ENCODE measurements around the gene CAPN14.
"Not testable (repeated sequence)": the region's sequence is repeated elsewhere in the genome, so short reads cannot be mapped to it uniquely, and the experiment has no call there.

Gene CAPN14

GRCh38 chr2:31192851-31193392 is 24.4 kb downstream of the CAPN14 start:
- DNase-seq: no peak

GRCh38 chr2:31192396-31192795 is 24.9 kb downstream of the CAPN14 start:
- no peak for DNase-seq

DNA sequence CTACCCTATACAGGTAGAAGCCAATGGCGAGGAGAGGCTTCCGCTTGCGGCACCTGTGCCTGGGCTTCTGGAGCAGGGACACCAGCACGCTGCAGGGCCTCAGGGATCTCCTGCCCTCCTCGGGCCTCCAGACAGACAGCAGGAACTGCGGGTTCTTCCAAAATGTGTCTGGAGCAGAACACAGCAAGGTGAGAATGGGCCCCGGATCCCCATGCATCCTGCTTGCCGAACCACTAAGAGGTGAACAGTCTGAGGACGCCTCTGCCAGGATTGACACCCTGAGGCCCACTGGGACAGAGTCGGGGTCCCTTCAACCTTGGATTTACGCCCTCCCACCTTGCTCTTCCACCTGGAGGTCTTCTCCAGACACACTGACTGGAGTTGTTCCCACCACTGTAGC is 25.4 kb downstream of the CAPN14 start:
- no peak for DNase-seq

GRCh38 chr2:31190188-31190587 is 27.1 kb downstream of the CAPN14 start:
- no peak for DNase-seq

DNA sequence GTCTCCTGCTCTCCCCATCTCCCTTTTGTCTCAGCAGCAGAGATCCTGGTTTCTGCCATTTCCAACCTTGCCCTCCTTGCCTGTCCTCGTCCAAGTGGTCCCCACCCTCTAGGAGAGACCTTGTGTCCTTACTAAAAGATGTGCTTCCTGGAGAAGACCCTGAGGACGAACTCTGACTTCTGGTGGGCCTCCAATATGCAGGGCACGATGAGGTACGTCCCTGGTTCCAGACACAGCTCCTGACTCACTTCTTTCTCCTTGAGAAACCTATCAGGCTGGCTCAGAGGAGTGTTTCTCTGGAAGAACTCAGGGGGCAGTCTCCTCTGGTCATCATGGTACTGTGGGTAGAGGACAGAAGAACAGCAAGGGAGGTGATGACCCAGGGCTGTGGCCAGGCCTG is 28.2 kb downstream of the CAPN14 start:
- DNase-seq: no peak

DNA sequence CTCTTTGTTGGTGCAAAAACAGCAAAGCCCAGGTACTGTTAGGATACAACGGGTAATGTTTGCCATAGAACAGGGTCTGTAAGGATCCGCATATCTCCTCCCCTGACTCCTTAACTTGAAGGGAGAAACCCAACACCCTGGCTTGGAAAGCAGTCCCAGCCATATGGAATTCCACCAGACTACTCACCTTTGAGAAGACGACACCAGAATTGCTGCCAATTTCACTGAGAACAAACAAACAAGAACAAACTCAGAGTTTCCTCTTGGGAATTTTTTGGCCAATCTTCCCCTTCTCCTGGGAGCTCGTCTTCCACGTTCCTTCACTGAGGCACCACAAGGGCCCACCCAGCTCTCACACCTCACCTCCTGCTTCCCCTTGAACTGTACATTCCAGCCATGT is 29.2 kb downstream of the CAPN14 start:
- no peak for DNase-seq

- no peak for DNase-seq
These were observed 30.1 kb downstream of the CAPN14 start for GRCh38 chr2:31187166-31187565.

DNA sequence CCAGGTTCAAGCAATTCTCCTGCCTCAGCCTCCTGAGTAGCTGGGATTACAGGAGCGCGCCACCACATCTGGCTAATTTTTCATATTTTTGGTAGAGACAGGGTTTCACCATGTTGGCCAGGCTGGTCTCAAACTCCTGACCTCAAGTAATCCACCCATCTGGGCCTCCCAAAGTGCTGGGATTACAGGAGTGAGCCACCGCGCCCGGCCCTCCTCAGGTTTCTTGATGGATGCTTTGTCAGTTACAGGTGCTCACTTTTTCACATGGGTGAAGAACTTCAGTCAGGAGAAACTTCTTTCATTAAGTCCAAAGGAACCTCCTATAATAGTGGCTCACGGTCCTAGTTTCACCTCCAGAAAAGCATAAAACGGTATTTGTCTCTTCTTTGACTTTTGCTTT is 33.3 kb downstream of the CAPN14 start:
- not testable (repeated sequence) for DNase-seq

- DNase-seq: no peak
These were observed 40.6 kb downstream of the CAPN14 start for GRCh38 chr2:31176742-31177141.

DNA sequence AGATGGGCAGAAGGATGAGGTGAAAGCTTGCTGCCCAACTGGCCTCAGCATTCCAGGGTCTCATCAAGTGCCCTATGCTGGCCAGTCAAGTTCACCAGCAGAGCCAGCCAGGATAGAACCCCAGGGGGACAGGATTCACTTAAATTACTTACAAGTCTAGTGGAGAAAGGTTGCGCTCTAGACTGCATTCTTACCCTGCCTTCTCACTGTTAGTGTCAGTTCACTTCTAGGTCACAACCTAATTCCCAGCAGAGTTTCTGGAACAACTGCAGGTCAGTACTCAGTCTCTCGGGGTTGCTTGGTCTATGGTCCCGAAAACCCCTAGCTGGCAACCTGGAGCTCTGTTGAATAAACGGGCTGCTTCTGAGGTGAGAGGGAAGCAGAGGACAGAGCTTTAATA is 46.2 kb downstream of the CAPN14 start:
- no peak for DNase-seq

GRCh38 chr2:31170071-31170698 is 47.1 kb downstream of the CAPN14 start:
- no peak for DNase-seq

- DNase-seq: no peak
These were observed 49.0 kb downstream of the CAPN14 start for GRCh38 chr2:31168291-31168690.

DNA sequence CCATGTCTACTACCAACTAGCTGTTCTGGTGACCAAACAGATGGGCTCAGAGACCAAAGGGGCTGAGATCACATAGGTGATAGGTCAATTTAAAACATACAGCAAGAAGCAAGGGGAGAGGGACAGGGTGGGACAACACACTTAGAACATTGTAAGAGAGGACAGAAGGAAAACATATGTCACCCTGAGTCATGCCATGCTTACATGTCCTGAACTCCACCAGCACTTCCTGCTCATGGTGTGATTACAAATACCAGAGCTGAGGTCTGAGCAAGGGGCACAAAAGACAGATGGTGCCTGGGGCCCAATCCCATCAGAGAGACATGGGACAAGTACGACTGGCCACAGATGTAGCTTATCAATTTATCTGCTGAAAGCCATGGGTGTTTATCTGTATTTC is 50.4 kb downstream of the CAPN14 start:
- DNase-seq: no peak

- DNase-seq: no peak
These were observed 54.2 kb downstream of the CAPN14 start for GRCh38 chr2:31163011-31163539.

- no peak for DNase-seq
These were observed 55.7 kb downstream of the CAPN14 start for GRCh38 chr2:31161637-31162036.

- no peak for DNase-seq
These were observed 65.8 kb downstream of the CAPN14 start for GRCh38 chr2:31151501-31151900.

GRCh38 chr2:31150120-31150670 is 67.1 kb downstream of the CAPN14 start:
- no peak for DNase-seq

- DNase-seq: no peak
These were observed 68.8 kb downstream of the CAPN14 start for GRCh38 chr2:31148514-31148913.

DNA sequence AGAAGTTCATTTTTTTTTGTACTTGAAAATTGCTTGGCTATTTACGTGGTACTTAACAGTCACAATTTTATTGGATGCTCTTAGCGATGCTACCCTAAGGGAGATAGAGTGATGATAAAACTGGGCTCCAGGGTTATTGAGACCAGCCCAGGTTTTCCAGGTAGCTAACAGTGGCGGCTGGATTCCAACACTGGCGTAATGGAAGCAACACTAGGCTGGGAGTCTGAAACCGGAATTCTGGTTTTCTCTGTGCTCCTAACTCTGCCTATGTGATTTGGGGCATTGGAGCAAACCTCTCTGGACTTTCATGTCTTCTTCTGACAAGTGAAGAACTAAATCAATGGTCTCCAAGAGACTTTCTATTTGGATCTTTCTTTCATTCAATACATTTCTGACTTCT is 69.7 kb downstream of the CAPN14 start:
- DNase-seq: no peak

DNA sequence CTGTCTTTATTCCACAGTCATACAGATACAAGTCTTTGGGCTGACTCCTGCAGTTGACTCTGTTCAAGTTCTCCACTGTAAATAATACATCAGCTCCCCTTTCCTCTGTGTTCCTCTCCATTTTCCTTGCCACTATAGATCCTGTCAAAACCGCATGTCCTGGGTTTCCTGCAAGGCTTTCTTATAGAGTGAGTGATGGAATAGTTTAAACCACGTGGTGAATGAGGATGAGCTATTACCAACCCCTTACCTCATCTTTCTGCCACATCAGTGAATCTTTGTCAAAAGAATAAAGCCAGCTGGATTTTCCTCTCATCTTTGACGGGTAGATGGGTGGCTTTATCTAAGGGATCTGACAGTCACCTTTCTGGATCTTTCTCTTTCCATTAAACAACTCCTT is 75.2 kb downstream of the CAPN14 start:
- no peak for DNase-seq

DNA sequence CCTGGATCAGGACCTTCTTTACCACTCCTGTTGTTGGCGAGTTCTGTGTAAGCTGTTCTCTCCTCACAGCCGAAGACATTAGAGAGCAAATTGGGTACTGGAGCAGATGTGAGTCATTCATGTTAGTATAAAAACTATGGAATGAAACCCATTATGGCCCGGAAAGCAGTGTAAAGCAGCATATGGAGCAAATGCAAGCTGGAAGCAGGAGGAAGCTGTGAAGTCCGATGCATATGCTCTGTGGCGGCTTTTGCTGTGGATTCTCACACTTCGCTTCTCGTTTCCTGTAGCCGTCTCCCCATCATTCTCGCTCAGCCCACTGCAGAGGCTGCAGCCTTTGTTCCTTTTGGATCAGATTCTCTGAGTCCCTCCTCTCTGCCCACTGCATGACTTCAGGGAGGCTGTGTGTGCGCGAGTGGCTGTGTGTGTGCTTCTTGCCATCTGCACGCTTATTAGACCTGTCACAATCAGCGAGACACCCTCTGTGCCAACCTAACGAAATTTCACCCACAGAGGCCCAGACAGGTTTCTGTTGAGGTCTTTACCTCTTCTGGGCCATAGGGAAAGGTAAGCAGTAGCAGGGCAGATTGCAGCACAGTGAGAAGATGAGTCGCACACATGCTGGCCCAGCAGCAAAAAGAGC is 75.8 kb downstream of the CAPN14 start:
- no peak for DNase-seq

- no peak for DNase-seq
These were observed 77.2 kb downstream of the CAPN14 start for GRCh38 chr2:31140151-31140550.

DNA sequence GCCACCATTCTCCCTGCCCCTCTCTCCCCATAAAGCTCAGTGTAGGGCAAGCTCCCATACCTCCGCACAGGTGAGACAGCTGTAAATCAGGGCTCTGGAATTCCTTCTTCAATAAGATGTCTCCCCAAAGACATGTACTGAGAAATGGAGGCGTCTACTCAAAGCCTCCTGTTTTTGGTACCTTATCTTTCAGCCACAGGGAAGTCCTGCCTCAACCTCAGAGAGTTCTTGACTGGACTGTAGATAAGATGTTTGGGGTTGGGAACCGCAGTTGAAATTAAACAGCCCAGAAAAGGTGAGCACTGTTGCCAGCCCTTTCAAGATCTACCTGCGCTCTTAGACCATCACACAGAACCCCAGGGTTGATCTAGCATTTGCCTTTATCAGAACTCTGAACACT is 77.6 kb downstream of the CAPN14 start:
- no peak for DNase-seq

Measured in effector CD8-positive, alpha-beta T cell (primary cell).